NCI-H1436 treated with DMSO at 0.1 percent for 48 hours (cell line): ENCODE measurements around the gene PTPRG.

Experiments used
- DNase-seq: peaks from one replicate; lab custom pipeline; 2025; lab: John Stamatoyannopoulos, UW

Gene PTPRG

DNA sequence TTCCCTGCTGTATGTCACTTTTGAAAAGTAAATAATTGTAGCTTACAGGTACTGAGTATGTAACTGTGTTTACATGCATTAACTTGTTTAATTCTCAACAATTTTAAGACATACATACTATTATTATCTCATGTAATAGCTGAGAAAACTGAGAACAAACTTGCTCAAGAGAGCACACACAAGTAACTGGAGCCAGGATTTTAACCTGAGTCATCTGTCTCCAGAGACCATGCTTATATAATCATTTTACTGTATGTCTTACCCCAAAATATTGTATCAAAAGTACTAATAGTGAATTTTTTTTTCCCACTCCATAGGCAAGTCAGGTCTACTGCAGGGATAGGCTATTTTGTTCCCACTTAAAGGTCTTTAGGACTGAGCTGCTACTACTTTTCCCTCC is 716.6 kb downstream of the PTPRG start:
- no peak for DNase-seq

- no peak for DNase-seq
Measured at GRCh38 chr3:62281726-62282125, 720.4 kb downstream of the PTPRG start.

- DNase-seq, result no peak
Measured at GRCh38 chr3:62284442-62284841, 723.1 kb downstream of the PTPRG start.

- no peak for DNase-seq
Measured at GRCh38 chr3:62287392-62287927, 726.1 kb downstream of the PTPRG start.

DNA sequence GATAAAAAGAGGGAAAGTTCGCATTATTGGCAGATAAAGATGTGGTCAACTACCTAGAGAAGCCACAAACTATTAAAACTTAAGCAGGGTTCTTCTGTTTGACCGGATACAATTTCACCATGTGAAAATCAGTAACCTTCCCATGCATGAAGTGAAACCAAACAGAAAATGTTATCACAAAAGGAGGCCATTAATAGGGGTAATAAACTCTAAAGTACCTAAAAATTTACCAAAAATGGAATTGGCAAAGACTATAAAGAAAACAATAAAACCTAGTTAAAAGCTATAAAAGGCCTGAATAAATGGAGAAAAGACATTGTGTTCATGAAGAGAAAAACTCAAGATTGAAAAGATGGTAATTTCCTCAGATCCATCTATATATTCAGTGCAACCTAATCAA is 728.6 kb downstream of the PTPRG start:
- DNase-seq, result no peak

GRCh38 chr3:62293051-62293780 is 731.8 kb downstream of the PTPRG start:
- no peak for DNase-seq

GRCh38 chr3:62295571-62295970 is 734.2 kb downstream of the PTPRG start:
- DNase-seq, result no peak

DNA sequence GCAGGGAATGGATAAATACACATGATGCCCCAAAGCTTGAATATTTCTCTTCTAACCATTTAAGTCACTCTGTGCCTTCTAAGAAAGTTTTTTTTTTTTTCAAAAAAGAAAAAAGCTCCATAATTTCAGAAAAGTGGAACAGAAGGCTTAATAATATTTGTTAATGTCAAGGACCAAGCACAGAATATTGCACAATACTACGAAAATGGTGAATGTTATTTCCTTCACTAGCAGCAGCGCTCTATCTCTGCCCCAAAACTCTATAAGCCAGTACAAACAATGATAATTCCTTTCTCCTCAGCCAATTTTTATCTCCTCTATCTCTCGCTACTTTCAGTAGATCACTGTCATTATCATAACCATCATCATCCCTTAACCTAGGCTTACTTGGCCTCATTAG is 739.2 kb downstream of the PTPRG start:
- DNase-seq, result no peak

DNA sequence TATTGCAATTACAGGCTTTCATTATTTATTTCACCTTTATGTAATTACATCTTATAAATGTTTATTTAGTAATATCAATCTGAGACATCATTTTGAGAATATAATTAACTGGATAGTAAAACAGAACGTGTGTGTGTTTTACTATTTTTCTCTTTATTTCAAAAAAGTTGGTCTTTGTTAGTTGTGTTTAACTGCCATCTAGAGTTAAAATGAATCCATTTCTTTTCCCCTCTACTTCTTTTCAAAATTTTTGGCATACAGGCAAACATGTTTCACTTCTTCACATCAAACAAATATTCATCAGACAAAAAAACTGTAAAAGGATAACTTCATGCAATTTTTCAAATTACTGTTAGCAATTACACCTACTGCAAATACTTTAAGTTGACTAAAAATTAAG is 750.8 kb downstream of the PTPRG start:
- no peak for DNase-seq

GRCh38 chr3:62316525-62316924 is 755.2 kb downstream of the PTPRG start:
- no peak for DNase-seq

GRCh38 chr3:62318365-62318751 is 757.0 kb downstream of the PTPRG start:
- DNase-seq, result no peak

DNA sequence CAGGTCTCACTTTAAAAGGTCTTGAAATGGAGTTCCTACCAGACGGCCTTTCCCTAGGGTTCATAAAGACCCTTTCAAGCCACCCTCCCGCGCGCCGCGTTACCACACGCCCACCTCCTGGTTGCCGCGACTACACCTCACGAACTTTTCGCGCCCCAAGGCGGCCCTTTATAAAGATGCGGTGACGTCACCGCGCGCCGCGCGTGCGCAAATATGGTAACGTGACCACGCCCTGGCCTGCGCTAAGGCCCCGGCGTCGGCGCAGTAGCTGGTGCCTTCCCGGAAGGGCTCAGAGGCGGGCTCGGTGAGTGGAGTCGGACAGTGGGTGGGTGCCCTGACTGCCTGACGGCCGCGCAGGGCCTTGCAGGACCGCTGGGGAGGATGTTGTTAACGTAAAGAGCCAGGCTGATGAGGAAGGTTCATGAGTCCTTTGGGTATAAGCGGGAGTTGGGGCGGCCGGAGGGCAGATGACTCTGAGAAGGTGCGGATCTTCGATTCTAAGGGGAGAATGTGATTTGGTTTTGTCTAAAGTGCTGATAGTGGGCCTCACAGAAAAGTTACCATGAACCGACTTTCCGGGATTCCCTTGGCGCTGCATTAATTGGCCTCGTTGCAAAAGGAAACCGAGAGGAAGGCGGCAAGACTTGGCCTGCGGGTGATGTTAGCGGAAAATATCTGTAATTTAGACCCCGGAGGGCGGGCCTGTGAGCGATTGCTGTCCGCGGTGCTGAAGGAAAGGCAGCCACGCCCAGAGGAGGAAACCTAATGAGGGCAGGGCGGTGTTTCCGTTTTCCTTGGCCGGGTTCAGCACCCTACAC is 757.6 kb downstream of the PTPRG start:
- peak; percentile 25 for DNase-seq

GRCh38 chr3:62319570-62320243 is 758.3 kb downstream of the PTPRG start:
- no peak for DNase-seq

GRCh38 chr3:62323241-62323640 is 761.9 kb downstream of the PTPRG start:
- DNase-seq, result no peak

DNA sequence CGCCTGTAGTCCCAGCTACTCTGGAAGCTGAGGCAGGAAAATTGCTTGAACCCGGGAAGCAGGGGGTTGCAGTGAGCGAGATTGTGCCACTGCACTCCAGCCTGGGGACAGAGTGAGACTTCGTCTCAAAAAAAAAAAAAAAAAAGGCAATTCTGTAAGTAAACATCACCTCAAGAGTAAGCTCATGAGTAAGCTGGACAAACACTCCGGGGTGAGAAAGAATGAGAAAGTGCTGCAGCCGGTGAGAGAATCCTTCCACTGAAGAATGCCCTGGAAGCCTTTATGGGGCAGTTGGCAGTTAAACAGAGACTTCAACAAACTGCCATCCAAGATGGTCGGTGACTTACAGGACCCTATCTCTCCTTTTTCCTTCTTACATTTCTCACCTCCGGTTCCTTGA is 764.5 kb downstream of the PTPRG start:
- DNase-seq, result no peak

DNA sequence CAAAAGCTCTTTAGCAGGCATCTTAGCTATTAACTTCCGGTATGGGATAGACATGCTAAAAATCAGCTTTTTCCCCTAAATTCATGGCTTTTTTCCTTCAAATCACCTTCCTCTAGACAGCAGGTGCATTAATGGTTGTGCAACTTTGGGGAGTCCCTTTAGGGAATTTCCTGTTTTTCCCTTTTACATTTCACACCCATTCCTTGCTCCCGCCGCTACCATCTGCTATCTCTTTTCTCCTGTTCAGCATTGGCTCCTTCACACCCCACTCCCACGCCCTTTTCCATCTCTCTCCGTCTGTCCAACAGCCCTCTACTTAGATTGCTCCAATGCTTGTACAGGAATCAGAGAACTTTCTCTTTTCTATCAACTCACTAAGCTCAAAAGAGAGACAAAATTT is 768.6 kb downstream of the PTPRG start:
- DNase-seq, result no peak

GRCh38 chr3:62332017-62332416 is 770.6 kb downstream of the PTPRG start:
- DNase-seq, result no peak

DNA sequence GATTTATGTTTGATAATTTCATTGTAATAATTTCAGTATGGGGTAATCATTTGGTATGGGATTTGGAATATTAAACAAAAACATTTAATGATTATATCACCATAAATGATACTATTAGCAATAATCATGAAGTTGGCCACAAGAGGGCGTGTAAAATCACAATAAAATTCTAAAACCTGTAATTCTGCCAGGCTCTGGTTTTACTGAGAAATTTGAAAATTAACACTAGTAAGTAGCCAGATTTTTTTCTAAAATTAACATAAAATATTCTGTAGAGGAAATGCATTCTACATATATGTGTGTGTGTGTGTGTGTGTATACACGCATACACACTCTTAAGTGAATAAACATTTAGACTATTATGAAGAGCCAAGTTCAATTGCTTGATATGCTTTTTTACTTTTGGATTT is 771.5 kb downstream of the PTPRG start:
- DNase-seq, result no peak

DNA sequence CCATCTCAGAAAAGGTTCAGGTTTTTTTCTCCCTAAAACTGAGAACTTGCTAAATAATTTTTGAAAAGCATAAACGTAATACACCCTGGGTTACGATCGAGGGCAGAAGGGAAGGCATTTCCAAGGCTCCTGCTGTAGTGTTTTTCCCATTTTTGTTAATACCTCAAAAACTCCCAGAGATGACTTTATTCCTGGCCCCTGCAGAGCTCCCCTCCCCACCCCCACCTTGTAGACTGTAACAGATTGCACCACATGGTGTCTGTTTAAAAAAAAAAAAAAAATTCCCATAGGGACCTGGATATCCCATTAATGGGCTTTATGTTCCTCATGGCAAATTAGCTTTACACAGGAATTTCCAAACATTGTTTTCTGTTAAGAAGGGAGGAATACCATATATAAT is 773.8 kb downstream of the PTPRG start:
- DNase-seq, result no peak

GRCh38 chr3:62343755-62344154 is 782.4 kb downstream of the PTPRG start:
- DNase-seq, result no peak
